Dermis blood vessel endothelial cell (primary cell): Measurements from ENCODE around the gene DNAJC16. TPM values are rescaled to one million over a fixed set of nuclear protein-coding genes. Genes with fewer than 3 reads are reported as not detected.

Experiments used
- DNase-seq: peaks from one replicate; pipeline ENCODE4 v3.0.0; 2010
- total RNA-seq: library from RNA; depleted of rRNA; stranded (reverse); fragments of >200 nt; gene quantifications from 2 replicates; pipeline ENCODE4 v1.2.3, GENCODE V29; 2014

The DNAJC16 gene
- total RNA-seq, 1 donor from 2014 or later, result 15.1 TPM

- no peak for DNase-seq
Measured at GRCh38 chr1:15622712-15623373, 96.2 kb downstream of the DNAJC16 start.

GRCh38 chr1:15623435-15623834 is 96.8 kb downstream of the DNAJC16 start:
- DNase-seq, result no peak

GRCh38 chr1:15624133-15624714 is 97.6 kb downstream of the DNAJC16 start:
- no peak for DNase-seq

GRCh38 chr1:15625056-15625917 is 98.6 kb downstream of the DNAJC16 start:
- no peak for DNase-seq

Other genes starting within 250 kb of the DNAJC16 start
- 54.1 and 66.8 TPM in 2 replicates for gene EFHD2, start 117.0 kb upstream of the DNAJC16 start, total RNA-seq
- gene CTRC, start 88.4 kb upstream of the DNAJC16 start, total RNA-seq, result not detected in 2 replicates
- not detected in 2 replicates for gene CELA2A, start 70.1 kb upstream of the DNAJC16 start, total RNA-seq
- gene CELA2B, start 50.7 kb upstream of the DNAJC16 start, total RNA-seq, result not detected in 2 replicates
- gene CASP9, start 2.6 kb upstream of the DNAJC16 start, total RNA-seq, result 5.5 and 11.9 TPM in 2 replicates
- gene AGMAT, start 58.2 kb downstream of the DNAJC16 start, total RNA-seq, result 0.34 and 1.2 TPM in 2 replicates
- gene DDI2, start 90.6 kb downstream of the DNAJC16 start, total RNA-seq, result 18.9 and 22.9 TPM in 2 replicates
- 61.8 and 77.2 TPM in 2 replicates for gene PLEKHM2, start 157.5 kb downstream of the DNAJC16 start, total RNA-seq
- 0.33 and 1.7 TPM in 2 replicates for gene SLC25A34, start 209.4 kb downstream of the DNAJC16 start, total RNA-seq
- not detected in 2 replicates for gene TMEM82, start 215.7 kb downstream of the DNAJC16 start, total RNA-seq
- 195 and 296 TPM in 2 replicates for gene FBLIM1, start 231.9 kb downstream of the DNAJC16 start, total RNA-seq